DND-41 (cell line): ENCODE measurements around the gene ARHGEF4.

Experiments used
- CTCF ChIP-seq: IDR thresholded peaks from 2 replicates; pipeline ENCODE4 v1.5.1; 2012; ENCODE audit warnings: borderline replicate concordance, low read length, moderate library complexity, mild to moderate bottlenecking; ENCODE audit not compliant: poor library complexity, severe bottlenecking; ENCODE audit errors: extremely low read depth
- EZH2 ChIP-seq: IDR thresholded peaks from 3 replicates; pipeline ENCODE4 v1.6.1; 2012; ENCODE audit warnings: borderline replicate concordance, low read depth, mild to moderate bottlenecking, moderate library complexity, low read length, inconsistent platforms; ENCODE audit not compliant: severe bottlenecking

DNA sequence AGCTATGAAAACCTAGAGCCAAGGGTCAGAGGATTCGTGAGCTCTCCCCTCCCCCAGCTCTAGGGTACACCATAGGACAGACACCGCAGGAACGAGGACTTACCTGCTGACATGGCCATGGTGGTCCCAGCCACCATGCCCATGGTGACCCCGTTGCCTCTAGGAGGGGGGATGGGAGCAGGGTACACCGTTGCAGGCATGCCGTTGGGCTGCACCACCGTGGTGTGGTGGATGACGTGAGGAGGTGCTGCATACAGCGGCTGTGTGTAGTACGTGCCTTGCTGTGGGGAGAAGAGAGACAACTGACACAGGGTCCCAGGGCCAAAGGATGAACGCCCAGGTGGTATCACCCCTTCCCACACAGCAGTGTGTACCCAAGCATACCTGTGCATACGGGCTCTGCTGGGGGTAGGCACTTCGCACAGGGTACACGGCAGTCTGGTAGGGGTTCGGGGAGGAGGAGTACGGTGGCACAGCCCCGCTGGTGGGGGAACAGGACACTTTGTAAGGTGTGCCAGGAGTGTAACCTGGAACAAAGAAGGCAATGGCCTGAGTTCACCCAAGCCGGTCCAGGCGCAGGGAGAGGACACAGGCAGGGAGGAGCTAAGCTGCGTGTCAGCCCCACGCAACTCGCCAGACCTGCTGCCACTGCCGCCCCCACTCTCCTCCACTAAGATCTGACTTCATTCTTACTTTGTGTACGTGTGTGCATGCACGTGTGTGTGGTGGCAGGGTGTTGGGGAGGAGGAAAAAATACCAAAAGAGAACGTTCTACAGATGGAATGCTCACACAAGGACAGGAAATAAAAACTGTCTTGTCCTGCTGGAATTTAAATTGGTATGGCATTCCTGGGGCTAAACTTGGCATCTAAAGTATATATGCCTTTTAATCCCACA, 218.7 kb downstream of the ARHGEF4 start:
- TF ChIP-seq CTCF: no peak
- TF ChIP-seq EZH2: no peak
